Esophagus mucosa (tissue), 1 donor: ENCODE data around the gene SLC43A2. TPM values are rescaled to one million over a fixed set of nuclear protein-coding genes. Genes with fewer than 3 reads are reported as not detected.
"Not testable (repeated sequence)": the region's sequence is repeated elsewhere in the genome, so short reads cannot be mapped to it uniquely, and the experiment has no call there.

Experiments used
- ATAC-seq: fragments of 200-7000 bp; cut with Tn5 transposase; one replicate; pipeline ENCODE4 v1.9.1; 2020
- total RNA-seq: library from RNA; stranded (reverse); gene quantifications from one replicate; pipeline ENCODE4 v1.2.4, GENCODE V29; 2023
- donor health status: DM: yes; HTN: yes; CAD: no.

The SLC43A2 gene
- total RNA-seq, 1 donor from 2014 or later, result 3.6 TPM

- ATAC-seq, result no peak
These were observed 39.6 kb downstream of the SLC43A2 start for GRCh38 chr17:1588821-1589585.

- ATAC-seq, result no peak
These were observed 44.5 kb downstream of the SLC43A2 start for GRCh38 chr17:1584167-1584566.

GRCh38 chr17:1583556-1583955 is 45.1 kb downstream of the SLC43A2 start:
- ATAC-seq, result no peak

GRCh38 chr17:1582374-1582773 is 46.3 kb downstream of the SLC43A2 start:
- no peak for ATAC-seq

- peak; percentile 12 for ATAC-seq
These were observed 47.5 kb downstream of the SLC43A2 start for GRCh38 chr17:1580979-1581676.

- no peak for ATAC-seq
These were observed 50.6 kb downstream of the SLC43A2 start for GRCh38 chr17:1578029-1578428.

- ATAC-seq, result no peak
These were observed 51.0 kb downstream of the SLC43A2 start for GRCh38 chr17:1577583-1578013.

- peak; percentile 66 for ATAC-seq
These were observed 51.5 kb downstream of the SLC43A2 start for GRCh38 chr17:1577182-1577581.

DNA sequence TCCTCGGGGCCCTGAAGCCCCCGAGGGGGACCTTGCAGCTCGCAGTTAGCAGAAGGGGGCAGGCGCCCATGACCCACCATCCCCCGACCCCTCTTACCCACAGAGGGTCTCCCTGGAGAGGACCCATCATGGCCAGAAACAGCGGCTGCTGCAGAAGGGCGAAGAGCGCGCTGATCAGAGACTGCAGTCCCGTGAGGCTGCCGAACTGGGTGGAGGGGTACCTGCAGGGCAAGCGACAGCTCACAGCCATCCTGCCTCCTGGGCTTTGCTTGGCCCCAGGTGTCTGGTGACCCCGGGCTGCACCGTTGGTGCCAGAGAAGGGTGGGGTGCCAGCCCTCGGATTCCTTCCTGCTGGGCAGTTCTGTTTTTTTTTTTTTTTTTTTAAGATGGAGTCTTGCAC is 52.1 kb downstream of the SLC43A2 start:
- no peak for ATAC-seq

DNA sequence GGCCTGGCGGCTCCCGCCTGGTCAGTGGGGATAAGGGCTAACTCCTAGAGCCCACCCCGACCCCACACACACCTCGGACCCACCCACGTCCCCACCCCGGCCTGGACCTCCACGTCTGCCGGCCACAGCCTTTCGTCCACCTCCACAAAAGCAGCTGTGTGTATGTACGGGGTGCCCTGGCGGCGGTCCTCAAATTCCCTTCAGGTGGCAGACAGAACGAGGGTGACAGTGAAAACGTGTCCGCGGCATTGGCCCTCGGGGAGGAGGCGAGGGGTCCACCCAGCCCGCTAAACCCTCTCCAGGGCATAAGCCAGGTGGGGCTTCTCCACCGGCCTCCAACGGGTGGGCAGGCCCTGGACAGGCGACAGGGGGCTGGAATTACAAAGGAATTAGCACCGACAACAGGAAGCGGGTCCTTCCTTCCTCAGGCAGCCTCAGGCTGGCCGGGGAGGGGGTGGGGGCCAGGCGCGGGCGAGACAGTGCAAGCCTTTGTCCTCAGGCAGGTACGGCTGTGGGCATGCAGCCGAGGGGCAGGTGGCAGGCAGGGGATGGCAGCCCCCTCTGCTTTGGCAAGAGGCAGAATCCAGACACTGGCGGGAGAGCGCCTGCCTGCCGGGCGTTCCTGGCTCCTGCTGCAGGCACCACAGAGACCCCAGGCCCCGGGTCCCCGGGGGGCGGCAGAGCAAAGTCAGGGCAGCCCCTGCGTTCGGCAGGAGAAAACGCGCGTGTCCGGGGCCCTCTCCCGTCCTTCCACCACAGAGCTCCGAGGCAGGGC is 53.8 kb downstream of the SLC43A2 start:
- ATAC-seq, result peak; percentile 5

DNA sequence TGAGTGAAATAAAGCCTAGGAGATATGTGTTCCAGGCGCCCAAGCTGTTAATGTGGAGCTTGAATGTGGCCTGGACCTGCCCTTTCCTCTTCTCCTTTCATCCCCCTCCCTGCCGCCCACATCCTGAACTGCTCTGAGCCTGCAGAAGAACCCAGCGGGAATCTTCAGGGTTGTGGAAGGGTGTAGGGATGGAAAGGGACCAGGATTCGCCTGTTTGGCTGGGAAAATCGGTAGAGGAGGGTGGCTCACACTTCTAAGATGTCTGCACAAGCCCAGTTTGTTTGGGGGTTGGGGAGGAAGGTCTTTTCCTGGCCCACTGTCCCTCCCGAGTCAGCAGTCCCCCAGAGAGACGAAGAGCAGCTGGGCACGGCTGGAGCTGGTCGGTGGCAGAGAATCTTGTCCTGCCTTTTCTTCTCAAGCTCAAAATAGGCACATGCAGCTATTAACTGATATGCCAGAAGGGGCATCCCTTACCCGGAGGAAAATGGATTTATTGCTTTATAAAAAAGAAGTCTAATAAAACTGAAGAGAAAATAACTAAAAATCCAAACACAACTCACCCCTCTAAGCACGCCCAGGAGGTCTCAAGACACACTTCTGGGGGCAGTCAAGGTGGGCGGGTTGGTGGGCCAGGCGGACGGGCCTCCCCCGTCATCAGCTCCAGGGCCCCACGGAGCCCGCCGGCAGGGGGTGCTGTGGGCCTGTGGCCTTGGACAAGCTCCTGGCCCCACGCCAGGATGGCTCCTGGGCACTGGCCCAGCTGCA is 54.5 kb downstream of the SLC43A2 start:
- peak; percentile 61 for ATAC-seq

GRCh38 chr17:1572646-1573045 is 56.0 kb downstream of the SLC43A2 start:
- not testable (repeated sequence) for ATAC-seq

DNA sequence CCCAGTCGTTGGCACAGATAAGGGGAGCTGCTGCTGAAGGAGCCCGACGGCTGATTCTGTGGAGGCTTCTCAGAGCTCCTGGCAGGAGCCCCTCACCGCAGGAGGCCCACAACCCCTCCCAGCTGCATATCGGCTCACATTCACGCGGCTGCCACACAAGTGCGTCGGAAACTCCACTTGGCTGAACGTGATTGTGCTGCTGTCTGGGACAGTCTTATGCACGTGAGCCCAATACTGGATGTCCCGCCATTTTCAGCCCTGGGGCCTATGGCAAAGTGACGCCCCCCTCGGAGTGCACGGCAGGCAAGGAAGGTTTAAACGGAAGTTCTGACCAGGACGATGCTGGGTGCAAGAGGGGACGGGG is 57.3 kb downstream of the SLC43A2 start:
- no peak for ATAC-seq

- peak; percentile 73 for ATAC-seq
These were observed 59.5 kb downstream of the SLC43A2 start for GRCh38 chr17:1568950-1569810.

GRCh38 chr17:1566505-1567199 is 62.0 kb downstream of the SLC43A2 start:
- no peak for ATAC-seq

GRCh38 chr17:1565877-1566276 is 62.8 kb downstream of the SLC43A2 start:
- ATAC-seq, result no peak

- no peak for ATAC-seq
These were observed 64.6 kb downstream of the SLC43A2 start for GRCh38 chr17:1563786-1564613.

GRCh38 chr17:1563471-1563785 is 65.2 kb downstream of the SLC43A2 start:
- not testable (repeated sequence) for ATAC-seq

DNA sequence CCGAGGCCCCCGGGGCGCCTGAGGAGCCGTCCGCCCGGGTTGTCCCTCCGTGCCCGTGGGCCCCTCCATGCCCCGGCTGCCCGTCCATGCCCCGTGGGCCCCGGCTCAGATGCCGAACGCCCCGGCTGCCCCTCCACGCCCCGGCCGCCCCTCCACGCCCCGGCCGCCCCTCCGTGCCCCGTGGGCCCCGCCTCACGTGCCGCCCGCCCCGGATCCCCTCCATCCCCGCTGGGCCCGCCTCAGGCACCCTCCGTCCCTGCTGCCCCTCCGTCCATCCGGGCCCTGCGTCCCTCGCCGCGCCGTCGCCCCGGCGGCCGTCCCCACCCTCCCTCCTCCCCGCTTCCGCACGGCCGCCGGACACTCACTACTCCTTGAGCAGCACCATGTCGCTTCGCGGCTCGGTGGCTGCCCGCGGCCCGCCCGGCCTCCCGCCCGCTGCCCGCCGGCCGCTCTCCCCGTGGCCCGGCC is 66.4 kb downstream of the SLC43A2 start:
- ATAC-seq, result peak; percentile 11
